ENCODE data around the gene PATJ.

- TF ChIP-seq CTCF (IDR thresholded peaks at IDR 0.05) (no peak), POLR2A (IDR thresholded peaks at IDR 0.05) (no peak)
Observed at GRCh38 chr1:61781151-61781550, 38.9 kb downstream of the PATJ start.
